ENCODE measurements around the gene SLC34A2.

Gene SLC34A2

GRCh38 chr4:25674386-25674785, 18.7 kb downstream of the SLC34A2 start:
- FAIRE-seq, result no peak
- no peak for TF ChIP-seq POLR2AphosphoS5 (IDR thresholded peaks at IDR 0.05; ENCODE audit: low read depth, low read length)
- no peak for TF ChIP-seq POLR2A (IDR thresholded peaks at IDR 0.05; ENCODE audit: low read depth, low read length)
- TF ChIP-seq PAX5 (IDR thresholded peaks at IDR 0.05; ENCODE audit: insufficient read depth, low read length, severe bottlenecking), result no peak
- TF ChIP-seq SPI1 (IDR thresholded peaks at IDR 0.05; ENCODE audit: low read depth, low read length), result no peak
- TF ChIP-seq TAF1 (IDR thresholded peaks at IDR 0.05; ENCODE audit: low read depth, low read length), result no peak
- no peak for TF ChIP-seq POU2F2 (IDR thresholded peaks at IDR 0.05; ENCODE audit: low read depth, low read length)
- no peak for DNase-seq (ENCODE audit: insufficient read length, low spot score)

- FAIRE-seq (no peak), DNase-seq (ENCODE audit: insufficient read length, low spot score) (no peak)
- TF ChIP-seq PAX5 (IDR thresholded peaks at IDR 0.05; ENCODE audit: insufficient read depth, low read length, severe bottlenecking), result no peak
- no peak for TF ChIP-seq POLR2AphosphoS5 (IDR thresholded peaks at IDR 0.05; ENCODE audit: low read depth, low read length)
Observed at GRCh38 chr4:25676221-25676620, 20.6 kb downstream of the SLC34A2 start.

DNA sequence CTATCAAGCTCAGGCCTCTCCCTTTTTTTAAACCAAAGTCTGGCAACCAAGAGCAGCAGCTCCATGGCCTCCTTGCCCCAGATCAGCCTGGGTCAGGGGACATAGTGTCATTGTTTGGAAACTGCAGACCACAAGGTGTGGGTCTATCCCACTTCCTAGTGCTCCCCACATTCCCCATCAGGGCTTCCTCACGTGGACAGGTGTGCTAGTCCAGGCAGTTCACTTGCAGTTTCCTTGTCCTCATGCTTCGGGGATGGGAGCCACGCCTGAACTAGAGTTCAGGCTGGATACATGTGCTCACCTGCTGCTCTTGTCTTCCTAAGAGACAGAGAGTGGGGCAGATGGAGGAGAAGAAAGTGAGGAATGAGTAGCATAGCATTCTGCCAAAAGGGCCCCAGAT, 21.5 kb downstream of the SLC34A2 start:
- FAIRE-seq (no peak), DNase-seq (ENCODE audit: insufficient read length, low spot score) (no peak)
- TF ChIP-seq PAX5 (IDR thresholded peaks at IDR 0.05; ENCODE audit: insufficient read depth, low read length, severe bottlenecking) (no peak), POLR2AphosphoS5 (IDR thresholded peaks at IDR 0.05; ENCODE audit: low read depth, low read length) (no peak), SPI1 (IDR thresholded peaks at IDR 0.05; ENCODE audit: low read depth, low read length) (no peak), TAF1 (IDR thresholded peaks at IDR 0.05; ENCODE audit: low read depth, low read length) (no peak), POU2F2 (IDR thresholded peaks at IDR 0.05; ENCODE audit: low read depth, low read length) (no peak), POLR2A (IDR thresholded peaks at IDR 0.05; ENCODE audit: low read depth, low read length) (no peak)

- no peak for TF ChIP-seq TAF1 (IDR thresholded peaks at IDR 0.05; ENCODE audit: low read depth, low read length)
- TF ChIP-seq POLR2A (IDR thresholded peaks at IDR 0.05; ENCODE audit: low read depth, low read length), result no peak
- no peak for TF ChIP-seq POU2F2 (IDR thresholded peaks at IDR 0.05; ENCODE audit: low read depth, low read length)
- TF ChIP-seq POLR2AphosphoS5 (IDR thresholded peaks at IDR 0.05; ENCODE audit: low read depth, low read length), result no peak
- TF ChIP-seq SPI1 (IDR thresholded peaks at IDR 0.05; ENCODE audit: low read depth, low read length), result no peak
- no peak for TF ChIP-seq PAX5 (IDR thresholded peaks at IDR 0.05; ENCODE audit: insufficient read depth, low read length, severe bottlenecking)
- DNase-seq (ENCODE audit: insufficient read length, low spot score) (no peak), FAIRE-seq (no peak)
Observed at GRCh38 chr4:25677943-25678342, 22.3 kb downstream of the SLC34A2 start.

- no peak for TF ChIP-seq SPI1 (IDR thresholded peaks at IDR 0.05; ENCODE audit: low read depth, low read length)
- TF ChIP-seq TAF1 (IDR thresholded peaks at IDR 0.05; ENCODE audit: low read depth, low read length), result no peak
- no peak for TF ChIP-seq PAX5 (IDR thresholded peaks at IDR 0.05; ENCODE audit: insufficient read depth, low read length, severe bottlenecking)
- TF ChIP-seq POLR2AphosphoS5 (IDR thresholded peaks at IDR 0.05; ENCODE audit: low read depth, low read length), result no peak
- TF ChIP-seq POU2F2 (IDR thresholded peaks at IDR 0.05; ENCODE audit: low read depth, low read length), result no peak
- TF ChIP-seq POLR2A (IDR thresholded peaks at IDR 0.05; ENCODE audit: low read depth, low read length), result no peak
- DNase-seq (ENCODE audit: insufficient read length, low spot score) (no peak), FAIRE-seq (no peak)
Observed at GRCh38 chr4:25687773-25688172, 32.1 kb downstream of the SLC34A2 start.

DNA sequence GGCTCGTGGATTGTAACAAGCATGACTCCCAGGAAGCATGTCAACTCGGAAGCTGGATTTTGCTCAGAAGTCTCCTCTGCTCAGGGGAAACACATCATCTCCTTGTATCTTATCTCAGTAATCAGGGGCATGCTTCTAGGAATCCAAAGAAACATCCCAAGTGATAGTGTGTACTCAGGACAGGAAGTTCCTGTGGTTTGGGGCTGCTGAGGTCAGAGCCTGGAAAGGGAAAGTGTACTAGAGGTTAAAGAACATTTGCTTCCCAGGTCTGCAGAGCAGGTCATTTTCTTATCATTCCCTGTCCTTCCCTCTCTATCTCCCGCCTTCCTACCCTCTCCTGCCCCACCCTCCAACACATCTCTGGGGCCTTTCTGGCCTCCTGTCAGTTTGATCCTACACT, 38.8 kb downstream of the SLC34A2 start:
- TF ChIP-seq POU2F2 (IDR thresholded peaks at IDR 0.05; ENCODE audit: low read depth, low read length) (no peak), POLR2AphosphoS5 (IDR thresholded peaks at IDR 0.05; ENCODE audit: low read depth, low read length) (no peak), TAF1 (IDR thresholded peaks at IDR 0.05; ENCODE audit: low read depth, low read length) (no peak), SPI1 (IDR thresholded peaks at IDR 0.05; ENCODE audit: low read depth, low read length) (no peak), PAX5 (IDR thresholded peaks at IDR 0.05; ENCODE audit: insufficient read depth, low read length, severe bottlenecking) (no peak), POLR2A (IDR thresholded peaks at IDR 0.05; ENCODE audit: low read depth, low read length) (no peak)
- FAIRE-seq, result no peak
- DNase-seq (ENCODE audit: insufficient read length, low spot score), result no peak

- TF ChIP-seq SPI1 (IDR thresholded peaks at IDR 0.05; ENCODE audit: low read depth, low read length) (no peak), TAF1 (IDR thresholded peaks at IDR 0.05; ENCODE audit: low read depth, low read length) (no peak), POLR2A (IDR thresholded peaks at IDR 0.05; ENCODE audit: low read depth, low read length) (no peak)
- FAIRE-seq (no peak), DNase-seq (ENCODE audit: insufficient read length, low spot score) (no peak)
Observed at GRCh38 chr4:25696409-25696808, 40.8 kb downstream of the SLC34A2 start.

DNA sequence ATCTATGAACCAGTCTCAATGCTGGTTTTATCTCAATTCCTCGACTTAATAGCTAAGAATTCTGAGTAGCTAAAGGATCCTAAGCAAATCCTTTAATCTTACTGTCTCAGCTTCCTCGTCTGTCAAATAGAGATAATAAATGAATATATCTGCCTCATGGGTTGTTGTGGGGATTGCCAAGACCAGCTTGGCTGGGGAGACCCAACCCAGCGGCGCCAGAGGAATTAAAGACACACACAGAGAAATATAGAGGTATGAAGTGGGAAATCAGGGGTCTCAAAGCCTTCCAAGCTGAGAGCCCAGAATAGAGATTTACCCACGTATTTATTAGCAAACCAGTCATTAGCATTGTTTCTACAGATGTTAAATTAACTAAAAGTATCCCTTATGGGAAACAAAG, 41.9 kb downstream of the SLC34A2 start:
- DNase-seq (ENCODE audit: insufficient read length, low spot score), result no peak
- TF ChIP-seq TAF1 (IDR thresholded peaks at IDR 0.05; ENCODE audit: low read depth, low read length), result no peak
- no peak for TF ChIP-seq POLR2AphosphoS5 (IDR thresholded peaks at IDR 0.05; ENCODE audit: low read depth, low read length)
- no peak for TF ChIP-seq PAX5 (IDR thresholded peaks at IDR 0.05; ENCODE audit: insufficient read depth, low read length, severe bottlenecking)
- no peak for FAIRE-seq

- no peak for DNase-seq (ENCODE audit: insufficient read length, low spot score)
- TF ChIP-seq POU2F2 (IDR thresholded peaks at IDR 0.05; ENCODE audit: low read depth, low read length) (no peak), SPI1 (IDR thresholded peaks at IDR 0.05; ENCODE audit: low read depth, low read length) (no peak), PAX5 (IDR thresholded peaks at IDR 0.05; ENCODE audit: insufficient read depth, low read length, severe bottlenecking) (no peak), POLR2A (IDR thresholded peaks at IDR 0.05; ENCODE audit: low read depth, low read length) (no peak), TAF1 (IDR thresholded peaks at IDR 0.05; ENCODE audit: low read depth, low read length) (no peak), POLR2AphosphoS5 (IDR thresholded peaks at IDR 0.05; ENCODE audit: low read depth, low read length) (no peak)
- FAIRE-seq, result no peak
Observed at GRCh38 chr4:25700661-25701060, 45.0 kb downstream of the SLC34A2 start.

GRCh38 chr4:25702848-25703247, 47.2 kb downstream of the SLC34A2 start:
- no peak for DNase-seq (ENCODE audit: insufficient read length, low spot score)
- no peak for FAIRE-seq

More at GRCh38 chr4:25702848-25703247, 47.2 kb downstream of the SLC34A2 start:
- TF ChIP-seq POU2F2 (IDR thresholded peaks at IDR 0.05; ENCODE audit: low read depth, low read length) (no peak), TAF1 (IDR thresholded peaks at IDR 0.05; ENCODE audit: low read depth, low read length) (no peak), PAX5 (IDR thresholded peaks at IDR 0.05; ENCODE audit: insufficient read depth, low read length, severe bottlenecking) (no peak), SPI1 (IDR thresholded peaks at IDR 0.05; ENCODE audit: low read depth, low read length) (no peak), POLR2AphosphoS5 (IDR thresholded peaks at IDR 0.05; ENCODE audit: low read depth, low read length) (no peak), POLR2A (IDR thresholded peaks at IDR 0.05; ENCODE audit: low read depth, low read length) (no peak)

All from GM12891 (cell line).